UCSD-AML1 (cell line): ENCODE data around the gene TMEM247.
A peak's percentile ranks its signal among the peaks of the same experiment; 100 is the strongest.
"Not testable (repeated sequence)": the region's sequence is repeated elsewhere in the genome, so short reads cannot be mapped to it uniquely, and the experiment has no call there.

Experiments used
- DNase-seq: peaks from one replicate; lab custom pipeline; 2025; ENCODE audit not compliant: unreplicated experiment; lab: John Stamatoyannopoulos, UW

The TMEM247 gene

GRCh38 chr2:46458763-46459500 is 20.4 kb upstream of the TMEM247 start:
- no peak for DNase-seq

GRCh38 chr2:46459694-46460093 is 19.7 kb upstream of the TMEM247 start:
- DNase-seq = no peak

- DNase-seq = no peak
Observed at GRCh38 chr2:46460241-46460921, 19.0 kb upstream of the TMEM247 start.

- DNase-seq = peak; percentile 80
Observed at GRCh38 chr2:46461011-46461674, 18.2 kb upstream of the TMEM247 start.

GRCh38 chr2:46461709-46462171 is 17.6 kb upstream of the TMEM247 start:
- peak; percentile 63 for DNase-seq

GRCh38 chr2:46462936-46463335 is 16.4 kb upstream of the TMEM247 start:
- DNase-seq = no peak

GRCh38 chr2:46469116-46469515 is 10.2 kb upstream of the TMEM247 start:
- no peak for DNase-seq

- DNase-seq = no peak
Observed at GRCh38 chr2:46469700-46470099, 9.7 kb upstream of the TMEM247 start.

- peak; percentile 49 for DNase-seq
Observed at GRCh38 chr2:46470114-46470628, 9.2 kb upstream of the TMEM247 start.

- DNase-seq = no peak
Observed at GRCh38 chr2:46471019-46471583, 8.3 kb upstream of the TMEM247 start.

- no peak for DNase-seq
Observed at GRCh38 chr2:46471697-46472096, 7.7 kb upstream of the TMEM247 start.

GRCh38 chr2:46472165-46472564 is 7.2 kb upstream of the TMEM247 start:
- DNase-seq = not testable (repeated sequence)

GRCh38 chr2:46477462-46477861 is 1.9 kb upstream of the TMEM247 start:
- not testable (repeated sequence) for DNase-seq

- no peak for DNase-seq
Observed at GRCh38 chr2:46477925-46478324, 1.4 kb upstream of the TMEM247 start.

GRCh38 chr2:46480562-46480961 is 1.2 kb downstream of the TMEM247 start:
- DNase-seq = no peak

GRCh38 chr2:46481198-46482193 is 2.1 kb downstream of the TMEM247 start:
- no peak for DNase-seq

GRCh38 chr2:46482490-46482889 is 3.1 kb downstream of the TMEM247 start:
- no peak for DNase-seq

- no peak for DNase-seq
Observed at GRCh38 chr2:46485002-46485401, 5.6 kb downstream of the TMEM247 start.

GRCh38 chr2:46486436-46486835 is 7.1 kb downstream of the TMEM247 start:
- DNase-seq = no peak

- no peak for DNase-seq
Observed at GRCh38 chr2:46487667-46488335, 8.4 kb downstream of the TMEM247 start.
